PC-9 (cell line): Measurements from ENCODE around the gene CACNG7.

ENCODE experiments used
- CTCF ChIP-seq: fragments of 200-600 bp; sonication (generic); conservative IDR thresholded peaks from 2 replicates; pipeline ENCODE4 v1.6.1; 2017; ENCODE audit warnings: mixed run types, antibody characterized with exemption, mild to moderate bottlenecking, moderate library complexity
- EZH2 ChIP-seq: fragments of 200-600 bp; sonication (generic); IDR thresholded peaks from 2 replicates; pipeline ENCODE4 v1.8.0; 2017; ENCODE audit warnings: antibody characterized with exemption, low read depth

GRCh38 chr19:53977991-53978731 lies 69.1 kb downstream of the CACNG7 start:
- TF ChIP-seq CTCF = no peak
- no peak for TF ChIP-seq EZH2
